ENCODE results near the gene POLG2. TPM values are rescaled to one million over a fixed set of nuclear protein-coding genes. Genes with fewer than 3 reads are reported as not detected.

The POLG2 gene
- total and polyA plus RNA-seq, 3 donors from 2014 or later: 19.0 to 47.1 (median 29.7) TPM

- Histone ChIP-seq H3K9me3 (no peaks in the 10 kb centered on the region), H3K36me3 (ENCODE audit: low read depth, missing control alignments) (no peaks in the 10 kb centered on the region), H3K27ac (no peak overlapping the region), H3K4me3 (no peak overlapping the region), H3K4me1 (peaks cover 15% of the 10 kb centered on the region), H3K27me3 (no peaks in the 10 kb centered on the region)
- 66 to 68% methylated on average over 3 of the region's 3 CpGs for WGBS, 2 donors
- intact Hi-C loops (cut with DNase I; ENCODE audit: low total_unique reads): no loop called here
- no peak for DNase-seq
- TF ChIP-seq POLR2A (IDR thresholded peaks at IDR 0.05): no peak
These were observed 5.2 kb upstream of the POLG2 start for GRCh38 chr17:64502021-64502420.

- 77 to 78% methylated on average over 11 of the region's 11 CpGs for WGBS, 2 donors
- no peak for DNase-seq
- H3K27ac ChIP-seq: no peak overlapping the region
- no peak overlapping the region for H3K4me3 ChIP-seq
- no peaks in the 10 kb centered on the region for H3K9me3 ChIP-seq
- intact Hi-C loops (cut with DNase I; ENCODE audit: low total_unique reads): no loop called here
- peaks cover 15% of the 10 kb centered on the region for H3K4me1 ChIP-seq
- no peak for TF ChIP-seq CTCF (IDR thresholded peaks at IDR 0.05)
- no peak for TF ChIP-seq POLR2A (IDR thresholded peaks at IDR 0.05)
- no peaks in the 10 kb centered on the region for H3K27me3 ChIP-seq
- H3K36me3 ChIP-seq (ENCODE audit: low read depth, missing control alignments): no peaks in the 10 kb centered on the region
These were observed 4.3 kb upstream of the POLG2 start for GRCh38 chr17:64500862-64501765.

GRCh38 chr17:64500487-64500859, 3.6 kb upstream of the POLG2 start:
- Histone ChIP-seq H3K36me3 (ENCODE audit: low read depth, missing control alignments) (no peaks in the 10 kb centered on the region), H3K27ac (no peak overlapping the region), H3K27me3 (no peaks in the 10 kb centered on the region), H3K4me1 (peaks cover 22% of the 10 kb centered on the region), H3K4me3 (no peak overlapping the region), H3K9me3 (no peaks in the 10 kb centered on the region)
- TF ChIP-seq POLR2A (IDR thresholded peaks at IDR 0.05) (no peak), CTCF (IDR thresholded peaks at IDR 0.05) (no peak)
- no peak for DNase-seq
- intact Hi-C loops (cut with DNase I; ENCODE audit: low total_unique reads): no loop called here
- 78 to 86% methylated on average over 8 of the region's 8 CpGs for WGBS, 2 donors

GRCh38 chr17:64499805-64500486, 3.1 kb upstream of the POLG2 start:
- H3K4me1 ChIP-seq: peaks cover 27% of the 10 kb centered on the region
- no peak for DNase-seq
- no peaks in the 10 kb centered on the region for H3K9me3 ChIP-seq
- H3K27ac ChIP-seq: no peak overlapping the region
- H3K27me3 ChIP-seq: no peaks in the 10 kb centered on the region
- no peak for TF ChIP-seq POLR2A (IDR thresholded peaks at IDR 0.05)
- no peak for TF ChIP-seq CTCF (IDR thresholded peaks at IDR 0.05)
- no peak overlapping the region for H3K4me3 ChIP-seq
- H3K36me3 ChIP-seq (ENCODE audit: low read depth, missing control alignments): no peaks in the 10 kb centered on the region
- 71 to 77% methylated on average over 6 of the region's 6 CpGs for WGBS, 2 donors
- intact Hi-C loops (cut with DNase I; ENCODE audit: low total_unique reads): no loop called here

- Histone ChIP-seq H3K4me1 (peaks cover 25% of the 10 kb centered on the region), H3K36me3 (ENCODE audit: low read depth, missing control alignments) (no peaks in the 10 kb centered on the region)
These were observed 1.7 kb upstream of the POLG2 start for GRCh38 chr17:64498308-64499203.

More at GRCh38 chr17:64498308-64499203, 1.7 kb upstream of the POLG2 start:
- DNase-seq: no peak
- Histone ChIP-seq H3K4me3 (no peak overlapping the region), H3K9me3 (no peaks in the 10 kb centered on the region), H3K27ac (no peak overlapping the region), H3K27me3 (no peaks in the 10 kb centered on the region)
- 66% methylated on average over 7 of the region's 7 CpGs for WGBS, 2 donors
- intact Hi-C loops (cut with DNase I; ENCODE audit: low total_unique reads): no loop called here
- no peak for TF ChIP-seq POLR2A (IDR thresholded peaks at IDR 0.05)
- TF ChIP-seq CTCF (IDR thresholded peaks at IDR 0.05): no peak

All from testis (tissue), 3 donors.